ENCODE measurements around the gene UBE2J2.

DNA sequence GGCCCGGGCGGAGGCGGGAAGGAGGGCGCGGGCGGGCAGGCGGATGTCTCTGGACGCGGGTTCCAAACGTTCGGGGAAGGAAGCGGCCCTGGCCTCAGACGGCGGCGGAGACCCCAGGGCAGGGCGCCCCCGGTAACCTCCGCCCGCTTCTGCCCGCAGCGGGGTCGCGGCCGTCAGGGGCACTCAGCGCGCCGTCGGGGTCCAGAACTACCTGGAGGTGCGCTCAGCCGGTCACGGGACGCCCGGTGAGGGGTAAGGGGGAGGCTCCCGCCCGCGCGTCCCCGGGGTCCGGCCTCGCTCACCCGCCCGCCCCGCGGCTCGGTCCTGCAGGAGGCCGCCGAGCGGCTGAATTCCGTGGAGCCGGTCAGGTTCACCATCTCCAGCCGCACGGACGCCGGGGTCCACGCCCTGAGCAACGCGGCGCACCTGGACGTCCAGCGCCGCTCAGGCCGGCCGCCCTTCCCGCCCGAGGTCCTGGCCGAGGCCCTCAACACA is 35.1 kb upstream of the UBE2J2 start:
- TF ChIP-seq CTCF (IDR thresholded peaks at IDR 0.05; ENCODE audit: low read depth, low read length, poor library complexity, severe bottlenecking) (no peak), EZH2phosphoT487 (IDR thresholded peaks at IDR 0.05; ENCODE audit: borderline replicate concordance, low read length) (no peak)
